ENCODE results near the gene CD59.

- TF ChIP-seq POLR2A (IDR thresholded peaks at IDR 0.05): no peak
- no peak for TF ChIP-seq CTCF (IDR thresholded peaks at IDR 0.05)
- TF ChIP-seq POLR2AphosphoS5 (IDR thresholded peaks at IDR 0.05): no peak
These were observed 26.8 kb downstream of the CD59 start for GRCh38 chr11:33709466-33709865.
